Progenitor cell of endocrine pancreas (in vitro differentiated cells): ENCODE results near the gene RING1. TPM values are rescaled to one million over a fixed set of nuclear protein-coding genes. Genes with fewer than 3 reads are reported as not detected.

Source experiments
- DNase-seq: peaks from one replicate; pipeline ENCODE4 v3.0.0; 2021; ENCODE audit warnings: low spot score; ENCODE audit not compliant: unreplicated experiment
- H3K27ac Mint-ChIP-seq: 2 replicates; pipeline ENCODE4 v1.8.0; 2021; ENCODE audit warnings: mild to moderate bottlenecking, moderate library complexity, mixed read lengths
- H3K27me3 Mint-ChIP-seq: 2 replicates; pipeline ENCODE4 v1.8.0; 2021; ENCODE audit warnings: mixed read lengths
- H3K36me3 Mint-ChIP-seq: 2 replicates; pipeline ENCODE4 v1.8.0; 2022; ENCODE audit warnings: mixed read lengths; ENCODE audit not compliant: insufficient read depth
- H3K4me1 Mint-ChIP-seq: 2 replicates; pipeline ENCODE4 v1.8.0; 2021; ENCODE audit warnings: low read depth, mixed read lengths
- H3K4me3 Mint-ChIP-seq: 2 replicates; pipeline ENCODE4 v1.8.0; 2021; ENCODE audit warnings: low read depth, mild to moderate bottlenecking, moderate library complexity, mixed read lengths
- H3K9me3 Mint-ChIP-seq: 2 replicates; pipeline ENCODE4 v1.8.0; 2021; ENCODE audit warnings: low read depth, mixed read lengths
- CTCF ChIP-seq: fragments of 200-600 bp; sonication (generic); IDR thresholded peaks from one replicate; pipeline ENCODE4 v1.5.0; 2021; ENCODE audit warnings: antibody characterized with exemption, mild to moderate bottlenecking; ENCODE audit not compliant: unreplicated experiment
- total RNA-seq: library from RNA; stranded (reverse); gene quantifications from 2 replicates; pipeline ENCODE4 v1.2.1, GENCODE V29; 2021

Gene RING1
- total RNA-seq, 1 donor from 2014 or later = 62.4 TPM

GRCh38 chr6:33166811-33167210, 41.5 kb upstream of the RING1 start:
- no peak for TF ChIP-seq CTCF
- Mint-ChIP-seq H3K9me3 (no peaks in the 10 kb centered on the region), H3K27ac (no peak overlapping the region), H3K27me3 (peaks cover 25% of the 10 kb centered on the region), H3K4me1 (no peaks in the 10 kb centered on the region), H3K36me3 (no peaks in the 10 kb centered on the region), H3K4me3 (no peak overlapping the region)
- DNase-seq = no peak

GRCh38 chr6:33167374-33168283, 40.7 kb upstream of the RING1 start:
- TF ChIP-seq CTCF = no peak
- Mint-ChIP-seq H3K4me1 (peaks cover 1% of the 10 kb centered on the region), H3K36me3 (no peaks in the 10 kb centered on the region), H3K9me3 (no peaks in the 10 kb centered on the region), H3K4me3 (no peak overlapping the region), H3K27ac (no peak overlapping the region), H3K27me3 (peaks cover 19% of the 10 kb centered on the region)
- DNase-seq = no peak

GRCh38 chr6:33168284-33168601, 40.1 kb upstream of the RING1 start:
- Mint-ChIP-seq H3K27ac (no peak overlapping the region), H3K4me3 (no peak overlapping the region), H3K4me1 (peaks cover 1% of the 10 kb centered on the region), H3K36me3 (no peaks in the 10 kb centered on the region), H3K27me3 (peaks cover 20% of the 10 kb centered on the region), H3K9me3 (no peaks in the 10 kb centered on the region)
- no peak for DNase-seq
- no peak for TF ChIP-seq CTCF

- DNase-seq = no peak
- Mint-ChIP-seq H3K4me1 (peaks cover 1% of the 10 kb centered on the region), H3K4me3 (no peak overlapping the region), H3K27me3 (peaks cover 18% of the 10 kb centered on the region), H3K27ac (no peak overlapping the region), H3K36me3 (no peaks in the 10 kb centered on the region), H3K9me3 (no peaks in the 10 kb centered on the region)
- no peak for TF ChIP-seq CTCF
Measured at GRCh38 chr6:33168639-33169038, 39.7 kb upstream of the RING1 start.

DNA sequence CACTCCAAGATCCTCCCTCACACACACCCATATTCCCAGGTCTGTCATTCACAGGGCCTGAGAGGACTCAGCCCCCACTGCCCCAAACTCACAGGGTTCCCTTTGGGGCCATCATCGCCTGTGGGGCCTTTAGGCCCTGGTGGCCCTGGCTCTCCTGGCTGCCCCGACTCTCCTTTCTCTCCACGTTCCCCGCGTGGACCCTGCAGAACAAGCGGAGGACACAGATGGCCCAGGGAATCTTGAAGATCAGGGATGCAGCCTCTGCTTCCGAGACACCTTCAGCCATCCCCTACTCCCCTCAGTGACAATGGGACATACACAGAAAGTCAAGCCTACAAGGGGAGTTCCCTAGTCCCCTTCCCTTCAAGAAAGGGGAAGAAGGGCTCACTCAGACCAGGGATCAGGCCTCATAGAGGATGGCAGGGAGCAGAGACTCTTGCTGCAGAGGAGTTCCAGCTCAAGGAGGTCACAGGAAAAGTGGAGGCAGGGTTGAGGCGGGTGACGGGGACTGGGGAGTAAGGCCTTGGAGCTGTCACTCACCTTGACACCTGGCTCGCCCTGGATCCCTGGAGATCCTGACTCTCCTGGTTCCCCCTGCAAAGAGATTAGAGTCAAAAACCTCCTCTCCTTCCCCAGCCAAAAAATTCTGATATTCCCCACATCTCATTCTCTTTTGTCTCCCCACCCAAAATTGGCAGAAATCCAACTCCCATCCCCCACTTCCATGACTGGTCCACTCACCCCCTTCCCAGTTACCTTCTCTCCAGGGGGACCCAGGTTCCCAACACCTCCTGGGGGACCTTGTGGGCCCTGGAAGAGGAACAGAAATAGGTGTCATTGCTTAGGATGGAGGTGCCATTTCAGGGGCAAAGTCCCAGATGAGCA, 38.8 kb upstream of the RING1 start:
- no peaks in the 10 kb centered on the region for H3K9me3 Mint-ChIP-seq
- H3K27ac Mint-ChIP-seq = no peak overlapping the region
- H3K4me3 Mint-ChIP-seq = no peak overlapping the region
- peaks cover 1% of the 10 kb centered on the region for H3K4me1 Mint-ChIP-seq
- H3K36me3 Mint-ChIP-seq = no peaks in the 10 kb centered on the region
- DNase-seq = no peak
- peaks cover 9% of the 10 kb centered on the region for H3K27me3 Mint-ChIP-seq
- no peak for TF ChIP-seq CTCF
